HepG2 (cell line): Measurements from ENCODE around the gene BTBD17. TPM values are rescaled to one million over a fixed set of nuclear protein-coding genes. Genes with fewer than 3 reads are reported as not detected.

ENCODE experiments used
- SKIL ChIP-seq: sonication (generic); formaldehyde crosslinking; IDR thresholded peaks from 2 replicates; pipeline ENCODE4 v1.8.0; 2022; ENCODE audit warnings: missing genetic modification reagents, mild to moderate bottlenecking, moderate library complexity, borderline replicate concordance
- ZNF614 ChIP-seq: IDR thresholded peaks from 2 replicates; pipeline ENCODE4 v1.6.1; 2018; ENCODE audit warnings: missing biosample characterization, missing genetic modification reagents, inconsistent platforms, borderline replicate concordance
- polyA plus RNA-seq, 8 experiments: library from polyadenylated mRNA; depleted of rRNA in 3 of 8; stranded (reverse) in 7 of 8; unstranded in 1 of 8; fragments of >200 nt; fragmentation: Illumina TruSeq in 4 of 8; extraction: Trizol in 4 of 8; gene quantifications; 2 replicates each; pipeline versions ENCODE4 v1.2.1 to v1.2.3, GENCODE V29; 2011 to 2016; ENCODE audit warnings: low read depth in 4 of 8, missing spikeins in 1 of 8, mixed read lengths in 1 of 8; ENCODE audit not compliant: insufficient read depth in 1 of 8
- total RNA-seq, 5 experiments: library from RNA; depleted of rRNA; stranded (reverse); fragments of >200 nt; fragmentation: Illumina TruSeq; extraction: Trizol; gene quantifications; 2 replicates each; pipeline ENCODE4 v1.2.3, GENCODE V29; 2016; ENCODE audit warnings: low read depth in 1 of 5
- TF ChIP-seq, protein P1 (sequence below): sonication (generic); formaldehyde crosslinking; IDR thresholded peaks from 2 replicates; pipeline ENCODE4 v1.5.1; 2020; ENCODE audit warnings: mild to moderate bottlenecking, missing genetic modification reagents, borderline replicate concordance
- TF ChIP-seq, protein P2 (sequence below): IDR thresholded peaks from 2 replicates; pipeline ENCODE4 v1.4.0; 2020; ENCODE audit warnings: mild to moderate bottlenecking, missing genetic modification reagents

BTBD17 gene
- total and polyA plus RNA-seq, 2 of the 13 experiments (the other 11 are each of a cell fraction or from before 2014, with no cell fraction given), result not detected

- TF ChIP-seq, protein P1, sequence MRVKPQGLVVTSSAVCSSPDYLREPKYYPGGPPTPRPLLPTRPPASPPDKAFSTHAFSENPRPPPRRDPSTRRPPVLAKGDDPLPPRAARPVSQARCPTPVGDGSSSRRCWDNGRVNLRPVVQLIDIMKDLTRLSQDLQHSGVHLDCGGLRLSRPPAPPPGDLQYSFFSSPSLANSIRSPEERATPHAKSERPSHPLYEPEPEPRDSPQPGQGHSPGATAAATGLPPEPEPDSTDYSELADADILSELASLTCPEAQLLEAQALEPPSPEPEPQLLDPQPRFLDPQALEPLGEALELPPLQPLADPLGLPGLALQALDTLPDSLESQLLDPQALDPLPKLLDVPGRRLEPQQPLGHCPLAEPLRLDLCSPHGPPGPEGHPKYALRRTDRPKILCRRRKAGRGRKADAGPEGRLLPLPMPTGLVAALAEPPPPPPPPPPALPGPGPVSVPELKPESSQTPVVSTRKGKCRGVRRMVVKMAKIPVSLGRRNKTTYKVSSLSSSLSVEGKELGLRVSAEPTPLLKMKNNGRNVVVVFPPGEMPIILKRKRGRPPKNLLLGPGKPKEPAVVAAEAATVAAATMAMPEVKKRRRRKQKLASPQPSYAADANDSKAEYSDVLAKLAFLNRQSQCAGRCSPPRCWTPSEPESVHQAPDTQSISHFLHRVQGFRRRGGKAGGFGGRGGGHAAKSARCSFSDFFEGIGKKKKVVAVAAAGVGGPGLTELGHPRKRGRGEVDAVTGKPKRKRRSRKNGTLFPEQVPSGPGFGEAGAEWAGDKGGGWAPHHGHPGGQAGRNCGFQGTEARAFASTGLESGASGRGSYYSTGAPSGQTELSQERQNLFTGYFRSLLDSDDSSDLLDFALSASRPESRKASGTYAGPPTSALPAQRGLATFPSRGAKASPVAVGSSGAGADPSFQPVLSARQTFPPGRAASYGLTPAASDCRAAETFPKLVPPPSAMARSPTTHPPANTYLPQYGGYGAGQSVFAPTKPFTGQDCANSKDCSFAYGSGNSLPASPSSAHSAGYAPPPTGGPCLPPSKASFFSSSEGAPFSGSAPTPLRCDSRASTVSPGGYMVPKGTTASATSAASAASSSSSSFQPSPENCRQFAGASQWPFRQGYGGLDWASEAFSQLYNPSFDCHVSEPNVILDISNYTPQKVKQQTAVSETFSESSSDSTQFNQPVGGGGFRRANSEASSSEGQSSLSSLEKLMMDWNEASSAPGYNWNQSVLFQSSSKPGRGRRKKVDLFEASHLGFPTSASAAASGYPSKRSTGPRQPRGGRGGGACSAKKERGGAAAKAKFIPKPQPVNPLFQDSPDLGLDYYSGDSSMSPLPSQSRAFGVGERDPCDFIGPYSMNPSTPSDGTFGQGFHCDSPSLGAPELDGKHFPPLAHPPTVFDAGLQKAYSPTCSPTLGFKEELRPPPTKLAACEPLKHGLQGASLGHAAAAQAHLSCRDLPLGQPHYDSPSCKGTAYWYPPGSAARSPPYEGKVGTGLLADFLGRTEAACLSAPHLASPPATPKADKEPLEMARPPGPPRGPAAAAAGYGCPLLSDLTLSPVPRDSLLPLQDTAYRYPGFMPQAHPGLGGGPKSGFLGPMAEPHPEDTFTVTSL (CRISPR knock-in tag), result no peak
- no peak for TF ChIP-seq ZNF614 (CRISPR knock-in tag)
- TF ChIP-seq, protein P2, sequence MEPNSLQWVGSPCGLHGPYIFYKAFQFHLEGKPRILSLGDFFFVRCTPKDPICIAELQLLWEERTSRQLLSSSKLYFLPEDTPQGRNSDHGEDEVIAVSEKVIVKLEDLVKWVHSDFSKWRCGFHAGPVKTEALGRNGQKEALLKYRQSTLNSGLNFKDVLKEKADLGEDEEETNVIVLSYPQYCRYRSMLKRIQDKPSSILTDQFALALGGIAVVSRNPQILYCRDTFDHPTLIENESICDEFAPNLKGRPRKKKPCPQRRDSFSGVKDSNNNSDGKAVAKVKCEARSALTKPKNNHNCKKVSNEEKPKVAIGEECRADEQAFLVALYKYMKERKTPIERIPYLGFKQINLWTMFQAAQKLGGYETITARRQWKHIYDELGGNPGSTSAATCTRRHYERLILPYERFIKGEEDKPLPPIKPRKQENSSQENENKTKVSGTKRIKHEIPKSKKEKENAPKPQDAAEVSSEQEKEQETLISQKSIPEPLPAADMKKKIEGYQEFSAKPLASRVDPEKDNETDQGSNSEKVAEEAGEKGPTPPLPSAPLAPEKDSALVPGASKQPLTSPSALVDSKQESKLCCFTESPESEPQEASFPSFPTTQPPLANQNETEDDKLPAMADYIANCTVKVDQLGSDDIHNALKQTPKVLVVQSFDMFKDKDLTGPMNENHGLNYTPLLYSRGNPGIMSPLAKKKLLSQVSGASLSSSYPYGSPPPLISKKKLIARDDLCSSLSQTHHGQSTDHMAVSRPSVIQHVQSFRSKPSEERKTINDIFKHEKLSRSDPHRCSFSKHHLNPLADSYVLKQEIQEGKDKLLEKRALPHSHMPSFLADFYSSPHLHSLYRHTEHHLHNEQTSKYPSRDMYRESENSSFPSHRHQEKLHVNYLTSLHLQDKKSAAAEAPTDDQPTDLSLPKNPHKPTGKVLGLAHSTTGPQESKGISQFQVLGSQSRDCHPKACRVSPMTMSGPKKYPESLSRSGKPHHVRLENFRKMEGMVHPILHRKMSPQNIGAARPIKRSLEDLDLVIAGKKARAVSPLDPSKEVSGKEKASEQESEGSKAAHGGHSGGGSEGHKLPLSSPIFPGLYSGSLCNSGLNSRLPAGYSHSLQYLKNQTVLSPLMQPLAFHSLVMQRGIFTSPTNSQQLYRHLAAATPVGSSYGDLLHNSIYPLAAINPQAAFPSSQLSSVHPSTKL, result no peak
- TF ChIP-seq SKIL (CRISPR knock-in tag), result no peak
These were observed 45.7 kb upstream of the BTBD17 start (continued) for GRCh38 chr17:74407384-74407783.
